GM12878 (cell line): Measurements from ENCODE around the gene NDUFB7. TPM values are rescaled to one million over a fixed set of nuclear protein-coding genes. Genes with fewer than 3 reads are reported as not detected.

ENCODE experiments used
- BACH1 ChIP-seq: fragments of 450-650 bp; IDR thresholded peaks from 2 replicates; pipeline ENCODE4 v1.6.1; 2017; ENCODE audit warnings: mild to moderate bottlenecking, borderline replicate concordance
- CEBPB ChIP-seq, 2 experiments: fragments of 150-350 bp in 1 of 2; IDR thresholded peaks; 2 replicates each; pipeline ENCODE4 v1.6.1; 2012 to 2014; ENCODE audit warnings: low read depth in 2 of 2, low read length in 2 of 2, borderline replicate concordance in 1 of 2, inconsistent platforms in 1 of 2
- CREM ChIP-seq: IDR thresholded peaks from 2 replicates; pipeline ENCODE4 v1.6.1; 2014; ENCODE audit warnings: antibody characterized with exemption, low read depth
- HCFC1 ChIP-seq: fragments of 150-350 bp; IDR thresholded peaks from 2 replicates; pipeline ENCODE4 v1.6.1; 2014; ENCODE audit warnings: low read length
- LARP7 ChIP-seq: fragments of 450-650 bp; IDR thresholded peaks from 2 replicates; pipeline ENCODE4 v1.6.1; 2017; ENCODE audit warnings: mild to moderate bottlenecking
- MEF2B ChIP-seq: fragments of 450-650 bp; IDR thresholded peaks from 2 replicates; pipeline ENCODE4 v1.6.1; 2018; ENCODE audit warnings: mild to moderate bottlenecking, moderate library complexity; ENCODE audit not compliant: partially characterized antibody, poor library complexity, severe bottlenecking
- POLR2A ChIP-seq: IDR thresholded peaks from 2 replicates; pipeline ENCODE4 v1.6.1; 2011; ENCODE audit warnings: low read depth, mild to moderate bottlenecking, low read length
- RB1 ChIP-seq: fragments of 450-650 bp; formaldehyde crosslinking; IDR thresholded peaks from 2 replicates; pipeline ENCODE4 v1.6.1; 2017; ENCODE audit warnings: mild to moderate bottlenecking, borderline replicate concordance
- RELA ChIP-seq: fragments of 450-650 bp; IDR thresholded peaks from 2 replicates; pipeline ENCODE4 v1.8.0; 2014; ENCODE audit warnings: borderline replicate concordance; ENCODE audit not compliant: partially characterized antibody
- SIN3A ChIP-seq: IDR thresholded peaks from 2 replicates; pipeline ENCODE4 v1.6.1; 2012; ENCODE audit warnings: low read depth, low read length, improper control_type of control experiment
- SMARCA5 ChIP-seq: fragments of 450-650 bp; IDR thresholded peaks from 2 replicates; pipeline ENCODE4 v1.6.1; 2017; ENCODE audit warnings: mild to moderate bottlenecking
- STAT3 ChIP-seq: IDR thresholded peaks from 2 replicates; pipeline ENCODE4 v1.6.1; 2011; ENCODE audit warnings: low read depth, low read length, improper control_type of control experiment
- SUPT20H ChIP-seq: IDR thresholded peaks from 2 replicates; pipeline ENCODE4 v1.6.1; 2011; ENCODE audit warnings: low read depth, mild to moderate bottlenecking, low read length, moderate library complexity, borderline replicate concordance; ENCODE audit not compliant: control insufficient read depth
- TCF12 ChIP-seq: IDR thresholded peaks from 2 replicates; pipeline ENCODE4 v1.6.1; 2011; ENCODE audit warnings: low read depth, mild to moderate bottlenecking, low read length
- TCF3 ChIP-seq: IDR thresholded peaks from 2 replicates; pipeline ENCODE4 v1.6.1; 2012; ENCODE audit warnings: low read depth, mild to moderate bottlenecking, low read length, borderline replicate concordance; ENCODE audit not compliant: insufficient read depth
- YY1 ChIP-seq: IDR thresholded peaks from 2 replicates; pipeline ENCODE4 v1.6.1; 2011; ENCODE audit warnings: low read depth, mild to moderate bottlenecking, low read length
- ZNF207 ChIP-seq: fragments of 450-650 bp; IDR thresholded peaks from 2 replicates; pipeline ENCODE4 v1.6.1; 2014; ENCODE audit warnings: antibody characterized with exemption, mild to moderate bottlenecking, borderline replicate concordance
- polyA plus RNA-seq, 11 experiments: library from polyadenylated mRNA; depleted of rRNA in 4 of 11; unstranded in 6 of 11; stranded (reverse) in 5 of 11; fragments of >200 nt; fragmentation: Nextera tagmentation in 4 of 11; fragmentation: Illumina TruSeq in 1 of 11; extraction: Ambion mirVana in 4 of 11; extraction: Trizol in 1 of 11; gene quantifications; 1 replicate in 1 of 11; 2 replicates in 10 of 11; pipeline versions ENCODE4 v1.2.1 to v1.2.3, GENCODE V29; 2011 to 2016; ENCODE audit warnings: inconsistent platforms in 2 of 11, missing spikeins in 2 of 11, low read depth in 1 of 11
- total RNA-seq, 4 experiments: library from RNA; depleted of rRNA in 3 of 4; stranded (reverse); fragments of >200 nt in 3 of 4; fragmentation: Illumina TruSeq in 1 of 4; extraction: Trizol in 1 of 4; gene quantifications; 2 replicates each; pipeline versions ENCODE4 v1.2.1 to v1.2.3, GENCODE V29; 2013 to 2021
- TF ChIP-seq, protein P1 (sequence below): fragments of 450-650 bp; IDR thresholded peaks from 2 replicates; pipeline ENCODE4 v1.6.1; 2017; ENCODE audit warnings: mild to moderate bottlenecking, moderate library complexity
- TF ChIP-seq, protein P2 (sequence below): fragments of 450-650 bp; IDR thresholded peaks from 2 replicates; pipeline ENCODE4 v1.6.1; 2018; ENCODE audit warnings: borderline replicate concordance, mild to moderate bottlenecking; ENCODE audit not compliant: partially characterized antibody
- TF ChIP-seq, protein P3 (sequence below): fragments of 450-650 bp; IDR thresholded peaks from 2 replicates; pipeline ENCODE4 v1.6.1; 2017; ENCODE audit warnings: borderline replicate concordance
- TF ChIP-seq, protein P4 (sequence below): IDR thresholded peaks from 2 replicates; pipeline ENCODE4 v1.6.1; 2011; ENCODE audit warnings: low read depth, low read length, improper control_type of control experiment, borderline replicate concordance

Gene NDUFB7
- total and polyA plus RNA-seq, 10 of the 15 experiments (the other 5 are each of a cell fraction or from before 2014, with no cell fraction given) = 14.6 to 480 (median 182) TPM

DNA sequence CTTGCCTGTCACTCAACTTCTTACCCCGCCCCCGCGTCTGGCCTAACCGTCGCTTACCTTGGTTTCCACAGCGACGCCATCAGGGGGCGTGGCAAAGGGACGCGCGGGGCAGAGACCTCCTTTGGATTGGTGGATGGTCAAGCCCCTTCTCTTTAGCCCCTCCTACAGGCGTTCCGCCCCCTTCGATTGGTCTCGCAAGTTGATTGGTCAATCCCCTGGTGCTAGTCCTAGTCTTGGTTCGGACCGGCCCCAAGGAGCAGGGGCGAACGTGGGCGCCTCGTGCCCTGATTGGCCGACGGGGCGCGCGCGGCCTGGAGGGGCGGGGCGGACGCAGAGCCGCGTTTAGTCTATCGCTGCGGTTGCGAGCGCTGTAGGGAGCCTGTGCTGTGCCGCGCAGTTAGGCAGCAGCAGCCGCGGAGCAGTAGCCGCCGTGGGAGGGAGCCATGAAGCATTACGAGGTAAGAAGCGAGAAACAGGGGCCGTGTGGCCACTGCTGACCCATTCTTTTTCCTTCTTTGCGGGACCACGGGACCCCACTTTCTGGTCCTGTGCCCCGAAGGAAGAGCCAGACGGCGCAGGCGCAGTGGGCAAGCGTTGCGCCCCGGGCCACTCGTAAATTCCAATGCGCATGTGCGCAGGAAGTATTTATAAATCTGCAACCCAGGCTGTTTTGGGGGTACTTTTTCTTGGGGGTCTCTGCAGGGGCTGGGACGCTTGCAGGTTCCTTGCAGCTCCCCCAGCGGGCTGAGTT lies 42.4 kb downstream of the NDUFB7 start, which contains the start of gene TECR (continued):
- TF ChIP-seq, protein P1, sequence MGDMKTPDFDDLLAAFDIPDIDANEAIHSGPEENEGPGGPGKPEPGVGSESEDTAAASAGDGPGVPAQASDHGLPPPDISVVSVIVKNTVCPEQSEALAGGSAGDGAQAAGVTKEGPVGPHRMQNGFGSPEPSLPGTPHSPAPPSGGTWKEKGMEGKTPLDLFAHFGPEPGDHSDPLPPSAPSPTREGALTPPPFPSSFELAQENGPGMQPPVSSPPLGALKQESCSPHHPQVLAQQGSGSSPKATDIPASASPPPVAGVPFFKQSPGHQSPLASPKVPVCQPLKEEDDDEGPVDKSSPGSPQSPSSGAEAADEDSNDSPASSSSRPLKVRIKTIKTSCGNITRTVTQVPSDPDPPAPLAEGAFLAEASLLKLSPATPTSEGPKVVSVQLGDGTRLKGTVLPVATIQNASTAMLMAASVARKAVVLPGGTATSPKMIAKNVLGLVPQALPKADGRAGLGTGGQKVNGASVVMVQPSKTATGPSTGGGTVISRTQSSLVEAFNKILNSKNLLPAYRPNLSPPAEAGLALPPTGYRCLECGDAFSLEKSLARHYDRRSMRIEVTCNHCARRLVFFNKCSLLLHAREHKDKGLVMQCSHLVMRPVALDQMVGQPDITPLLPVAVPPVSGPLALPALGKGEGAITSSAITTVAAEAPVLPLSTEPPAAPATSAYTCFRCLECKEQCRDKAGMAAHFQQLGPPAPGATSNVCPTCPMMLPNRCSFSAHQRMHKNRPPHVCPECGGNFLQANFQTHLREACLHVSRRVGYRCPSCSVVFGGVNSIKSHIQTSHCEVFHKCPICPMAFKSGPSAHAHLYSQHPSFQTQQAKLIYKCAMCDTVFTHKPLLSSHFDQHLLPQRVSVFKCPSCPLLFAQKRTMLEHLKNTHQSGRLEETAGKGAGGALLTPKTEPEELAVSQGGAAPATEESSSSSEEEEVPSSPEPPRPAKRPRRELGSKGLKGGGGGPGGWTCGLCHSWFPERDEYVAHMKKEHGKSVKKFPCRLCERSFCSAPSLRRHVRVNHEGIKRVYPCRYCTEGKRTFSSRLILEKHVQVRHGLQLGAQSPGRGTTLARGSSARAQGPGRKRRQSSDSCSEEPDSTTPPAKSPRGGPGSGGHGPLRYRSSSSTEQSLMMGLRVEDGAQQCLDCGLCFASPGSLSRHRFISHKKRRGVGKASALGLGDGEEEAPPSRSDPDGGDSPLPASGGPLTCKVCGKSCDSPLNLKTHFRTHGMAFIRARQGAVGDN = peak; percentile 69
- peak; percentile 30; the same call in 1 of the 2 replicates for TF ChIP-seq CREM
- TF ChIP-seq, protein P2, sequence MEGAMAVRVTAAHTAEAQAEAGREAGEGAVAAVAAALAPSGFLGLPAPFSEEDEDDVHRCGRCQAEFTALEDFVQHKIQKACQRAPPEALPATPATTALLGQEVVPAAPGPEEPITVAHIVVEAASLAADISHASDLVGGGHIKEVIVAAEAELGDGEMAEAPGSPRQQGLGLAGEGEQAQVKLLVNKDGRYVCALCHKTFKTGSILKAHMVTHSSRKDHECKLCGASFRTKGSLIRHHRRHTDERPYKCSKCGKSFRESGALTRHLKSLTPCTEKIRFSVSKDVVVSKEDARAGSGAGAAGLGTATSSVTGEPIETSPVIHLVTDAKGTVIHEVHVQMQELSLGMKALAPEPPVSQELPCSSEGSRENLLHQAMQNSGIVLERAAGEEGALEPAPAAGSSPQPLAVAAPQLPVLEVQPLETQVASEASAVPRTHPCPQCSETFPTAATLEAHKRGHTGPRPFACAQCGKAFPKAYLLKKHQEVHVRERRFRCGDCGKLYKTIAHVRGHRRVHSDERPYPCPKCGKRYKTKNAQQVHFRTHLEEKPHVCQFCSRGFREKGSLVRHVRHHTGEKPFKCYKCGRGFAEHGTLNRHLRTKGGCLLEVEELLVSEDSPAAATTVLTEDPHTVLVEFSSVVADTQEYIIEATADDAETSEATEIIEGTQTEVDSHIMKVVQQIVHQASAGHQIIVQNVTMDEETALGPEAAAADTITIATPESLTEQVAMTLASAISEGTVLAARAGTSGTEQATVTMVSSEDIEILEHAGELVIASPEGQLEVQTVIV = no peak
- TF ChIP-seq, protein P3, sequence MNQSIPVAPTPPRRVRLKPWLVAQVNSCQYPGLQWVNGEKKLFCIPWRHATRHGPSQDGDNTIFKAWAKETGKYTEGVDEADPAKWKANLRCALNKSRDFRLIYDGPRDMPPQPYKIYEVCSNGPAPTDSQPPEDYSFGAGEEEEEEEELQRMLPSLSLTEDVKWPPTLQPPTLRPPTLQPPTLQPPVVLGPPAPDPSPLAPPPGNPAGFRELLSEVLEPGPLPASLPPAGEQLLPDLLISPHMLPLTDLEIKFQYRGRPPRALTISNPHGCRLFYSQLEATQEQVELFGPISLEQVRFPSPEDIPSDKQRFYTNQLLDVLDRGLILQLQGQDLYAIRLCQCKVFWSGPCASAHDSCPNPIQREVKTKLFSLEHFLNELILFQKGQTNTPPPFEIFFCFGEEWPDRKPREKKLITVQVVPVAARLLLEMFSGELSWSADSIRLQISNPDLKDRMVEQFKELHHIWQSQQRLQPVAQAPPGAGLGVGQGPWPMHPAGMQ = no peak
- no peak for TF ChIP-seq STAT3
- TF ChIP-seq SUPT20H = no peak
- TF ChIP-seq BACH1 = peak; percentile 66; the same call in 1 of the 2 replicates
- 0 out of 4 replicates have a peak, but pooled peaks of 1 of the 2 experiments have one; percentile 8 for TF ChIP-seq CEBPB (IDR thresholded peaks at IDR 0.05; ENCODE audit: borderline replicate concordance in 1 of 2, low read depth in 2 of 2, low read length in 2 of 2)
- TF ChIP-seq POLR2A = peak; percentile 99
- TF ChIP-seq, protein P4, sequence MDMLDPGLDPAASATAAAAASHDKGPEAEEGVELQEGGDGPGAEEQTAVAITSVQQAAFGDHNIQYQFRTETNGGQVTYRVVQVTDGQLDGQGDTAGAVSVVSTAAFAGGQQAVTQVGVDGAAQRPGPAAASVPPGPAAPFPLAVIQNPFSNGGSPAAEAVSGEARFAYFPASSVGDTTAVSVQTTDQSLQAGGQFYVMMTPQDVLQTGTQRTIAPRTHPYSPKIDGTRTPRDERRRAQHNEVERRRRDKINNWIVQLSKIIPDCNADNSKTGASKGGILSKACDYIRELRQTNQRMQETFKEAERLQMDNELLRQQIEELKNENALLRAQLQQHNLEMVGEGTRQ = no peak; the same call in 1 of the 2 replicates
- TF ChIP-seq LARP7 = peak; percentile 86; the same call in 1 of the 2 replicates
- 0 out of 2 replicates have a peak, but pooled peaks have one; percentile 42 for TF ChIP-seq TCF12
- peak; percentile 79; the same call in 1 of the 2 replicates for TF ChIP-seq RB1
- TF ChIP-seq SIN3A = no peak
- no peak for TF ChIP-seq TCF3
- TF ChIP-seq MEF2B = peak; percentile 33
- TF ChIP-seq SMARCA5 = peak; percentile 30; the same call in 1 of the 2 replicates
- TF ChIP-seq HCFC1 = 0 out of 2 replicates have a peak, but pooled peaks have one; percentile 10
- no peak for TF ChIP-seq RELA
- TF ChIP-seq ZNF207 = peak; percentile 73; the same call in 1 of the 2 replicates
- TF ChIP-seq YY1 = peak; percentile 54
